ENCODE results near the gene NRN1L. TPM values are rescaled to one million over a fixed set of nuclear protein-coding genes. Genes with fewer than 3 reads are reported as not detected.
"Not testable (repeated sequence)": the region's sequence is repeated elsewhere in the genome, so short reads cannot be mapped to it uniquely, and the experiment has no call there.

NRN1L gene
- total RNA-seq, 1 experiment from 2014 or later: not detected

DNA sequence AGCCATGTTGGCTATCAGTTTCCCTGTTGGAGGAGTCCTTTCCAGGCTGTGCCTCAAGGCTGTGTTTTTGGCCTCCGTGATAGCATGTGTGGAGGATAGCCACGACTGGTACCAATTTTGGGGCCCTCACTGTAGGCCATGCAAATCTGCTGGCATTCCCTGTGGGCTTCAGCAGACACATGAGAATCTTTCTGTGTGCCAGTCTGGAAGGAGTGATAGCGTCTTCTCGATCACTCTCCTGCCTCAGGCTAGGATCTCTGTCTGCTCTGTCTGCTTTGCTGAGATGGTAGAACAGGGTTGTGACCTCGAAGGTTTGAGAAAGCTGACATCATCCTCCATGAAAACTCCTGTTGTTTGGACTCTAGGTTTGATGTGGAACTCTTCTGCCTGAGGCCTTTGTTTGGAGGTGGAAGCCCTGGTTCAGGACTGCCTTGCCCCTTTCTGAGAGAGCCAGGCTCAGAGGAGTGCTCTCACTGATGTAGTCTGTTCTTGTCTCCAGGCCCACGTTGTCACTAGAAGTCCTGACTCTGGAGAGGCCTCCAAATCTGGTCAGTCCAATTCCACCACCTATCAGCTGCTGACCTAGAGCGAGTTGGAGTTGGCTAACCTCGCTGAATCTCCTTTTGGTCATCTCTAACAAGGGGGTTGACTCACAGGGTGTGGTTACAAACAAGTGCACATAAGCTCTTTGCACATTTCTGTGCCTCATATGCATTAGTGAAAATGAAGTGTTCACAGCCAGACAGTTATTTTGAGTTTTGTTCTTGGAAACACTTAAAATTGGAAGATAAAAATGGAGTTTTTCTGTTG is 23.9 kb upstream of the NRN1L start:
- DNase-seq (ENCODE audit: low spot score): no peak

GRCh38 chr16:67861877-67862276 is 22.8 kb upstream of the NRN1L start:
- DNase-seq (ENCODE audit: low spot score): no peak

DNA sequence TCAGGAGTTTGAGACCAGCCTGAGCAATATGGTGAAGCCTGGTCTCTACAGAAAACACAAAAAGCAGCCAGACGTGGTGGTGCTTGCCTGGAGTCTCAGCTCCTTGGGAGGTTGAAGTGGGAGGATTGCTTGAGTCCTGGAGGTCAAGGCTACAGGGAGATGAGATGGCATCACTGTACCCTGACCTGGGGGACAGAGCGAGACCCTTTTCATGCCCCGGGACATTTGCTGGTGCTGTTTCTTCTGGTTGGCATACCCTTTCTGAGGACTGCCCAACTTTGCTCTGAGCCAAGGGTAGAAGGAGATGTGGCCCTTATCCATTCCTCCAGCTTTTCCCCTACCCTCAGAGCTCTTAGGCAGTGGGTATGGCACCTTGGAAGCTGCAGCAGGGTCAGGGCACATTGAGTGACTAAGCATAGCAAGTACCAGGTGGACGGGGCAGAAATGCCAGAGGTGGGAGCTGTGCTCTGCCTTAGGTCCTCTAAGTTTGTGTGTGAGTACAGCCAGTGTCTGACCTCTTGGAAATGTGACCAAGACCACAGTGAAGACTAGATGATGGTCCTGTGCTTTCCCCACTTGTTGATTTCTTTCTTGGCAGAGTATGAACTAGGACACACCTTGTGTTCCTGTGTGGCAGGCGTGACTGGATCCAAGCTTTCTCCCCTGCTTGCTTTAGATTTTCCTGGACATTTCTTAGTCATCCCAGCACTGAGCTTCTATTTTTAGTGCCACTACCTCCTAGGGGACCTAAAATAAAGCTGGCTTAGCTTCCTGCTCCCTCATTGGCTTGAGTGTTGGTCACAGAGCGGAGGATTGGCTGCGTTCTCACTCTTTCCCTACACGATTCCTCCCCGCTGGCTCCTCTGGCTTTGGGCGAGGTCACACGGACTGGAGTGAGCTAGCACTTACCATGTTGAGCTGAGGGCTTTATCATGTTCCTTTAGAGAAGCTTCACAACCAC is 21.8 kb upstream of the NRN1L start:
- DNase-seq (ENCODE audit: low spot score): no peak

- DNase-seq (ENCODE audit: low spot score): not testable (repeated sequence)
Observed at GRCh38 chr16:67864044-67864443, 20.6 kb upstream of the NRN1L start.

DNA sequence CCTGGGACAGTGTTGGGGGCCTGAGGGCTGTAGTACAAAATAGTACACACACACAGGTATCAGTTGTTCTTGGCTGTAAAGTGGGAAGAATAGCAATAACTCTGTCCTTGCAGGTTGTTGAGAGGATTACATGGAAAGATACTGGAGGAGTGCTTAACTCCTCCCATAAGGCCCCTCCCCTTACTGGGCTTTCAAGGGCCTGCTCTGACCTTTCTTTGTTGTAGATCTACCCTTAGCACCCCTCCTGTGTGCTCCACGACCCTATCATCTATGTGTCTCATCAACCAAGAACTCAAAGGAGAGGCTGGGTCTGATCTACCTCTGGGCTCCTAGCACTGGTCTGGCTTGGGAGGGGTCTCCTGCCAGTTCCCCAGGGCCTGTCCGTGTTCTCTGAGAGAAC is 20.1 kb upstream of the NRN1L start:
- DNase-seq (ENCODE audit: low spot score): no peak

- DNase-seq (ENCODE audit: low spot score): no peak
Observed at GRCh38 chr16:67865318-67865717, 19.4 kb upstream of the NRN1L start.

- no peak for DNase-seq (ENCODE audit: low spot score)
Observed at GRCh38 chr16:67868290-67868689, 16.4 kb upstream of the NRN1L start.

GRCh38 chr16:67869653-67870052 is 15.0 kb upstream of the NRN1L start:
- DNase-seq (ENCODE audit: low spot score): no peak

DNA sequence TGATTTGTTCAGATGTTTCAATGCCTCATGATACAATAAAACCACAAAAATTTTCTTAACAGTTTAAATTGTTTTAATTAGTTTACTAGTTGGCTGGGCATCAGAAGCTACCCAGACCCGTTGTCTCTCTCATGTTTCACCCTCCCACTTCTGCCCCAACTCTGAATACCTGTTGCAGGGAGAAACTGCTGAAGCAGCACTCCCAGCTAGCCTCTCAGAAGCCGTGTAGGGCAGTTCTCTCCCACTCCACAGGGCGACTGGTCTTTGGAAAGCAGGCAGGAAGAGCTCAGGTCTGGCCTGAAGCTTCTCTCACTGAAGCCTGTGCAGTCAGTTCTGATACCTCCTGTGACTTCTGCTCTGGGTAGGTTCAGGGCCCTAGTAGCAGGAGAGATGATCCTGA is 13.4 kb upstream of the NRN1L start:
- DNase-seq (ENCODE audit: low spot score): no peak

GRCh38 chr16:67872131-67872630 is 12.5 kb upstream of the NRN1L start:
- no peak for DNase-seq (ENCODE audit: low spot score)

GRCh38 chr16:67872631-67873434 is 11.9 kb upstream of the NRN1L start, which contains the start of gene EDC4:
Gene EDC4 (plus strand): TSS chr16:67873052. CDS start chr16:67873262, 210 bp downstream.
- DNase-seq (ENCODE audit: low spot score): peak; percentile 48

- no peak for DNase-seq (ENCODE audit: low spot score)
Observed at GRCh38 chr16:67873435-67874370, 11.0 kb upstream of the NRN1L start.

DNA sequence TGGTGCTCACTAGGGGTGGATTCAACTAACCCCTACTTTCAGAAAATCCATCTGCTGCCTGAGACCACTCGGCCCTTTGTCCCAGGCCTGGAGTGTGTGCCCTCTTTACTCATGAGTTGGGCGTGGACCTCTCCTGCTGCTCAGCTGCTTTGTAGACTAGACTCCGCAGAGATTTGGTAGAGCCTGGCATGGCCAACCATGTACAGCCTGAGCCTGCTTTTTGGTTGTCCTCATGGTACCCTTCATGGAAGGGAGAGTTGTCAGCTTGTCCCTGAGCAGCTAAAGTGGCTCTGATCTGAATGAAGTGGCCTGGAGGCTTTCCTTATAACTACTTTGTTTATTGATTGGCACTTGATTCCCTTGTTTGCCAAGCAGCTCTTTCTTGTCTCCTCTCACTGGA is 10.3 kb upstream of the NRN1L start:
- no peak for DNase-seq (ENCODE audit: low spot score)

DNA sequence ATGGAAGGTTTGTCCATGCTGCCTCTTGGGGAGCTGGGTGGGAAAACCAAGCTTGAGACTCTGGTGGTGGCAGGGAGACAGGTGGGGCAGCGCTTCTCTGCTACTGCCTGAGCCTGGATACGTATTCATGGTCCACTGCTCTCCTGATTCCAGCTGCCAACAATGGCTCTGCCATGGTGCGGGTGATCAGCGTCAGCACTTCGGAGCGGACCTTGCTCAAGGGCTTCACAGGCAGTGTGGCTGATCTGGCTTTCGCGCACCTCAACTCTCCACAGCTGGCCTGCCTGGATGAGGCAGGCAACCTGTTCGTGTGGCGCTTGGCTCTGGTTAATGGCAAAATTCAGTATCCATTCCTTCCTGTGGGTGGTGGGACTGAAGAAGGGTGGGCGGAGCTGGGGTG is 7.6 kb upstream of the NRN1L start:
- no peak for DNase-seq (ENCODE audit: low spot score)

DNA sequence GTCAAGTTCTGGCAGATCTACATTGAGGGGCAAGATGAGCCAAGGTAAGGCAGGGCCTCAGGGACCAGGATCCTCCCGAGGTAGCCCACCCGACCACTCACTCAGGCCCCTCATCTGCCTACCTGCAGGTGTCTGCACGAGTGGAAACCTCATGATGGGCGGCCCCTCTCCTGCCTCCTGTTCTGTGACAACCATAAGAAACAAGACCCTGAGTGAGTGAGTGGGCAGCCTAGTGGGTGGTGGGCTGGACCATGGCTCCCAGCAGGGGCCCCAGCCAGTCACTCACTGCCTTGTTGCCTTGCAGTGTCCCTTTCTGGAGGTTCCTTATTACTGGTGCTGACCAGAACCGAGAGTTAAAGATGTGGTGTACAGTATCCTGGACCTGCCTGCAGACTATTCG is 6.5 kb upstream of the NRN1L start:
- DNase-seq (ENCODE audit: low spot score): no peak

GRCh38 chr16:67878846-67879245 is 5.8 kb upstream of the NRN1L start:
- no peak for DNase-seq (ENCODE audit: low spot score)

DNA sequence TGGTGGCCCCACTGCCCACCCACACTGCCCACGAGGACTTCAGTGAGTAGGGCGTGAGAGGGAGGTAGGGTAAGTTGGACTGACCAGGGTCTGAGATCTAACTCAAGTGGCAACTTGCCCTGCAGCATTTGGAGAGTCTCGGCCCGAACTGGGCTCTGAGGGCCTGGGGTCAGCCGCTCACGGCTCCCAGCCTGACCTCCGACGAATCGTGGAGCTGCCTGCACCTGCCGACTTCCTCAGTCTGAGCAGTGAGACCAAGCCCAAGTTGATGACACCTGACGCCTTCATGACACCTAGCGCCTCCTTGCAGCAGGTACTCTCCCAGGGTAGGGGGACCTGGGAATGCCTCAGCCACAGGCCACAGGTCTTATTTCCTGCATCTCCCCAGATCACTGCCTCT is 5.2 kb upstream of the NRN1L start:
- no peak for DNase-seq (ENCODE audit: low spot score)

DNA sequence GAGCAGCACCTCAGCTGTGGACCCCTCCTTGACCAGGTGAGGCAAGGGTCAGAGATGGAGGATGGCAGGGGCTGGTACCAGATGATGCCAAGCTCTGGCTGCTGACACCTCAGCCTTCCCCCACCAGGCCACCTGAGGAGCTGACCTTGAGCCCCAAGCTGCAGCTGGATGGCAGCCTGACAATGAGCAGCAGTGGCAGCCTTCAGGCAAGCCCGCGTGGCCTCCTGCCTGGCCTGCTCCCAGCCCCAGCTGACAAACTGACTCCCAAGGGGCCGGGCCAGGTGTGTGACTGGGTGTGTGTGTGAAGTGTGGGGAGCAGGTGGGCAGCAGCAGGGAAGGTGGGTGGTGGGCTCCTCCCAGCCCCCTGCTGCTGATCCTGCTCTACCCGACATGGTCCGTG is 4.7 kb upstream of the NRN1L start:
- DNase-seq (ENCODE audit: low spot score): no peak

- DNase-seq (ENCODE audit: low spot score): no peak
Observed at GRCh38 chr16:67880584-67880983, 4.1 kb upstream of the NRN1L start.

- DNase-seq (ENCODE audit: low spot score): no peak
Observed at GRCh38 chr16:67881621-67882161, 3.0 kb upstream of the NRN1L start.

Data from H4 (cell line).